Psoas muscle (tissue), 8 donors: ENCODE data around the gene MFSD2A. TPM values are rescaled to one million over a fixed set of nuclear protein-coding genes. Genes with fewer than 3 reads are reported as not detected.
"Not testable (repeated sequence)": the region's sequence is repeated elsewhere in the genome, so short reads cannot be mapped to it uniquely, and the experiment has no call there.

Experiments
- ATAC-seq, 4 donors: fragments of 200-7000 bp; cut with Tn5 transposase; one replicate each; pipeline ENCODE4 v1.9.1; 2020; ENCODE audit warnings: moderate library complexity in 3 of 4, mild to moderate bottlenecking in 2 of 4
- DNase-seq, 2 donors: peaks; one replicate each; pipeline ENCODE4 v3.0.0-alpha.2; 2020
- H3K27ac ChIP-seq: fragments of 200-600 bp; one replicate; pipeline ENCODE4 v1.8.0; 2022
- H3K27me3 ChIP-seq, 3 donors: fragments of 200-600 bp in 1 of 3; one replicate each; pipeline versions ENCODE4 v1.6.1 to v1.8.0; 2013 to 2022; ENCODE audit warnings: low read length in 2 of 3, mild to moderate bottlenecking in 2 of 3, moderate library complexity in 1 of 3; ENCODE audit not compliant: insufficient read depth in 3 of 3
- H3K36me3 ChIP-seq, 2 donors: fragments of 200-600 bp in 1 of 2; one replicate each; pipeline versions ENCODE4 v1.6.1 to v1.8.0; 2013 to 2022; ENCODE audit warnings: low read depth in 1 of 2, mild to moderate bottlenecking in 1 of 2, moderate library complexity in 1 of 2; ENCODE audit not compliant: insufficient read depth in 1 of 2
- H3K4me1 ChIP-seq: fragments of 200-600 bp; one replicate; pipeline ENCODE4 v1.8.0; 2022
- H3K4me3 ChIP-seq: fragments of 200-600 bp; one replicate; pipeline ENCODE4 v1.8.0; 2022; ENCODE audit warnings: mild to moderate bottlenecking
- H3K9me3 ChIP-seq: fragments of 200-600 bp; one replicate; pipeline ENCODE4 v1.8.0; 2022
- WGBS, 3 donors: extraction: QIAGEN DNeasy Blood & Tissue Kit; methylation state at CpG; one replicate each; pipeline versions ENCODE4 v1.1.6 to v1.1.7; 2013; 5-methylcytosine and 5-hydroxymethylcytosine counted together
- intact Hi-C, 2 donors: fragments of 100-400 bp; cut with DNase I; formaldehyde crosslinking; loops; one replicate each; pipeline versions ENCODE4 v1.11.0 to v1.14.2; 2022
- polyA plus RNA-seq, 3 donors: library from polyadenylated mRNA; stranded (reverse); fragments of 200-250 nt; gene quantifications; one replicate each; pipeline ENCODE4 v1.2.3, GENCODE V29; 2013
- total RNA-seq, 4 donors: library from RNA; stranded (reverse); fragmentation: NEBNext Ultra II Directional in 2 of 4; extraction: Animal tissue kit (Norgen Biotek cat#: 25700) in 2 of 4; gene quantifications; one replicate each; pipeline versions ENCODE4 v1.2.1 to v1.2.4, GENCODE V29; 2021 to 2023
- TF ChIP-seq, protein P1 (sequence below): fragments of 200-600 bp; IDR thresholded peaks from one replicate; pipeline ENCODE4 v1.8.0; 2022; ENCODE audit warnings: antibody characterized with exemption
- donor health status: healthy with polysubstance abuse.
- donor health status: DM: no; HTN: no; CAD: no; lungs with moderate emphysema.
- donor health status: Bipolar disorder and iron deficiency.
- donor health status: healthy.
- donor health status: DM: yes; HTN: yes; CAD: no.
- donor health status: DM: no; HTN: no; CAD: no.
- donor health status: DM: no; HTN: no; CAD: no.
- donor health status: DM: yes; HTN: yes; CAD: no.

MFSD2A gene
- total and polyA plus RNA-seq, 7 donors = 0.12 to 2.1 (median 0.50) TPM

- intact Hi-C loops = loop anchor here in 1 of 2 donors (10.0 kb wide), 1 partner anchor 115 kb away; no protein-coding TSS in a partner anchor
- H3K4me3 ChIP-seq = no peak overlapping the region
- H3K27me3 ChIP-seq = peaks cover 0 to 2% (median 0%) of the 10 kb centered on the region in 3 donors
- no peak for ATAC-seq
- TF ChIP-seq, protein P1, sequence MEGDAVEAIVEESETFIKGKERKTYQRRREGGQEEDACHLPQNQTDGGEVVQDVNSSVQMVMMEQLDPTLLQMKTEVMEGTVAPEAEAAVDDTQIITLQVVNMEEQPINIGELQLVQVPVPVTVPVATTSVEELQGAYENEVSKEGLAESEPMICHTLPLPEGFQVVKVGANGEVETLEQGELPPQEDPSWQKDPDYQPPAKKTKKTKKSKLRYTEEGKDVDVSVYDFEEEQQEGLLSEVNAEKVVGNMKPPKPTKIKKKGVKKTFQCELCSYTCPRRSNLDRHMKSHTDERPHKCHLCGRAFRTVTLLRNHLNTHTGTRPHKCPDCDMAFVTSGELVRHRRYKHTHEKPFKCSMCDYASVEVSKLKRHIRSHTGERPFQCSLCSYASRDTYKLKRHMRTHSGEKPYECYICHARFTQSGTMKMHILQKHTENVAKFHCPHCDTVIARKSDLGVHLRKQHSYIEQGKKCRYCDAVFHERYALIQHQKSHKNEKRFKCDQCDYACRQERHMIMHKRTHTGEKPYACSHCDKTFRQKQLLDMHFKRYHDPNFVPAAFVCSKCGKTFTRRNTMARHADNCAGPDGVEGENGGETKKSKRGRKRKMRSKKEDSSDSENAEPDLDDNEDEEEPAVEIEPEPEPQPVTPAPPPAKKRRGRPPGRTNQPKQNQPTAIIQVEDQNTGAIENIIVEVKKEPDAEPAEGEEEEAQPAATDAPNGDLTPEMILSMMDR = no peak
- no peak for DNase-seq
- H3K36me3 ChIP-seq = no peaks in the 10 kb centered on the region
- H3K27ac ChIP-seq = no peak overlapping the region
- no peaks in the 10 kb centered on the region for H3K9me3 ChIP-seq
- WGBS, 3 donors = 97 to 98% (median 98%) methylated on average over 3 of the region's 3 CpGs
- H3K4me1 ChIP-seq = no peaks in the 10 kb centered on the region
Measured at GRCh38 chr1:39910263-39910662, 44.7 kb upstream of the MFSD2A start.

DNA sequence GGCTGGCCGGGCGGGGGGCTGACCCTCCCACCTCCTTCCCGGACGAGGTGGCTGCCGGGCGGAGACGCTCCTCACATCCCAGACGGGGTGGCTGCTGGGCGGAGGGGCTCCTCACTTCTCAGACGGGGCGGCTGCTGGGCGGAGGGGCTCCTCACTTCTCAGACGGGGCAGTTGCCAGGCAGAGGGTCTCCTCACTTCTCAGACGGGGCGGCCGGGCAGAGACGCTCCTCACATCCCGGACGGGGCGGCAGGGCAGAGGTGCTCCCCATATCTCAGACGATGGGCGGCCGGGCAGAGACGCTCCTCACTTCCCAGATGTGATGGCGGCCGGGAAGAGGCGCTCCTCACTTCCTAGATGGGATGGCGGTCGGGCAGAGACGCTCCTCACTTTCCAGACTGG lies 41.8 kb upstream of the MFSD2A start:
- peak in 1 of 2 donors; percentile 4 for DNase-seq
- H3K27ac ChIP-seq, H3K27me3 ChIP-seq, H3K9me3 ChIP-seq, H3K36me3 ChIP-seq, ATAC-seq, H3K4me3 ChIP-seq, H3K4me1 ChIP-seq: not testable (repeated sequence)
- WGBS, 3 donors = 92 to 98% (median 95%) methylated on average over 7 to 25 of the region's 30 CpGs
- intact Hi-C loops = loop anchor here in 1 of 2 donors (10.0 kb wide), 1 partner anchor 112 kb away; no protein-coding TSS in a partner anchor

GRCh38 chr1:39915499-39916129 lies 39.3 kb upstream of the MFSD2A start:
- TF ChIP-seq, protein P1 = no peak
- DNase-seq (no peak), ATAC-seq (no peak)
- no peaks in the 10 kb centered on the region for H3K9me3 ChIP-seq
- intact Hi-C loops = loop anchor here (5.0 to 10.0 kb wide), 2 partner anchors 57 to 109 kb away; no protein-coding TSS in a partner anchor
- WGBS, 3 donors = 77 to 82% (median 79%) methylated on average over 6 of the region's 6 CpGs
- H3K4me1 ChIP-seq = no peaks in the 10 kb centered on the region
- H3K27me3 ChIP-seq = no peaks in the 10 kb centered on the region
- H3K27ac ChIP-seq = no peak overlapping the region
- H3K36me3 ChIP-seq = no peaks in the 10 kb centered on the region
- H3K4me3 ChIP-seq = no peak overlapping the region

DNA sequence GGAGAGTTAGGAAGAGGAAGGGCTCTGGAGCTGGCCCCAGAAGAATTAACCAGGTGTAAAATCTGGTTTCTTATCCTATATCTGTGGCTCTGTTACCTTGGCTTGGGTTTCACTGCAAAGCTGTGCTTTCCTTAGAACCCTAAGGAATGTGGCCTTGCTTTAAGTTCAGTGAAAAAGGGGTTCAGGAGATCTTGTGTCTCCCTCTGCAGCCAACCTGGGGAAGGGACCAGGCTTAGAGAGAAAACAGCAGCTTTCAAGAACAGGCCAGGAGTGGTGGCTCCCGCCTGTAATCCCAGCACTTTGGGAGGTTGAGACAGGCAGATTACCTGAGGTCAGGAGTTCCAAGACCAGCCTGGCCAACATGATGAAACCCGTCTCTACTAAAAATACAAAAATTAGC lies 37.1 kb upstream of the MFSD2A start:
- 81 to 95% (median 91%) methylated on average over 2 of the region's 2 CpGs for WGBS, 3 donors
- intact Hi-C loops = loop anchor here (2.0 to 10.0 kb wide), 3 partner anchors 54 to 107 kb away; no protein-coding TSS in a partner anchor
- no peak overlapping the region for H3K27ac ChIP-seq
- H3K4me3 ChIP-seq = no peak overlapping the region
- ATAC-seq = no peak
- no peaks in the 10 kb centered on the region for H3K36me3 ChIP-seq
- no peaks in the 10 kb centered on the region for H3K4me1 ChIP-seq
- DNase-seq = peak in 1 of 2 donors; percentile 13
- H3K27me3 ChIP-seq = peaks cover 0 to 6% (median 5%) of the 10 kb centered on the region in 3 donors
- TF ChIP-seq, protein P1 = no peak
- H3K9me3 ChIP-seq = no peaks in the 10 kb centered on the region

GRCh38 chr1:39919545-39919944 lies 35.4 kb upstream of the MFSD2A start:
- Histone ChIP-seq H3K9me3 (no peaks in the 10 kb centered on the region), H3K36me3 (no peaks in the 10 kb centered on the region), H3K4me3 (no peak overlapping the region), H3K27me3 (peaks cover 0 to 12% (median 5%) of the 10 kb centered on the region in 3 donors), H3K4me1 (no peaks in the 10 kb centered on the region), H3K27ac (no peak overlapping the region)
- TF ChIP-seq, protein P1 = peak; percentile 49
- intact Hi-C loops = loop anchor here (2.0 to 10.0 kb wide), 3 partner anchors 53 to 105 kb away; no protein-coding TSS in a partner anchor
- ATAC-seq (peak; percentile 71 to 86 (median 80)), DNase-seq (no peak)
- WGBS, 3 donors = 36 to 44% (median 37%) methylated on average over 3 of the region's 3 CpGs
